SJSA1 (cell line): ENCODE measurements around the gene BST2. TPM values are rescaled to one million over a fixed set of nuclear protein-coding genes. Genes with fewer than 3 reads are reported as not detected.

Source experiments
- DNase-seq, 2 experiments: peaks; one replicate each; pipeline ENCODE4 v3.0.0-alpha.2; 2015 to 2020; ENCODE audit warnings: low spot score in 2 of 2, low read depth in 1 of 2
- H3K27ac ChIP-seq: fragments of 250-450 bp; sonication (Bioruptor Pico); 2 replicates; pipeline ENCODE4 v1.5.1; 2020; ENCODE audit warnings: mild to moderate bottlenecking, moderate library complexity
- H3K27me3 ChIP-seq: fragments of 250-450 bp; sonication (Bioruptor Pico); replicated peaks from 2 replicates; pipeline ENCODE4 v1.5.1; 2020; ENCODE audit warnings: mild to moderate bottlenecking, moderate library complexity
- H3K36me3 ChIP-seq: fragments of 250-450 bp; sonication (Bioruptor Pico); 2 replicates; pipeline ENCODE4 v1.5.1; 2020; ENCODE audit warnings: mild to moderate bottlenecking
- H3K4me1 ChIP-seq: fragments of 250-450 bp; sonication (Bioruptor Pico); replicated peaks from 2 replicates; pipeline ENCODE4 v1.6.1; 2021; ENCODE audit warnings: mild to moderate bottlenecking
- H3K4me3 ChIP-seq: fragments of 250-450 bp; sonication (Bioruptor Pico); 2 replicates; pipeline ENCODE4 v1.5.1; 2020; ENCODE audit warnings: mild to moderate bottlenecking
- H3K9me3 ChIP-seq: fragments of 250-450 bp; sonication (Bioruptor Pico); replicated peaks from 2 replicates; pipeline ENCODE4 v1.5.1; 2020; ENCODE audit warnings: mild to moderate bottlenecking
- total RNA-seq: library from RNA; depleted of rRNA; stranded (reverse); fragments of >200 nt; shearing (Covaris generic); gene quantifications from 2 replicates; pipeline ENCODE4 v1.2.3, GENCODE V29; 2014

BST2 gene
- total RNA-seq, 1 experiment from 2014 or later = 0.45 TPM

DNA sequence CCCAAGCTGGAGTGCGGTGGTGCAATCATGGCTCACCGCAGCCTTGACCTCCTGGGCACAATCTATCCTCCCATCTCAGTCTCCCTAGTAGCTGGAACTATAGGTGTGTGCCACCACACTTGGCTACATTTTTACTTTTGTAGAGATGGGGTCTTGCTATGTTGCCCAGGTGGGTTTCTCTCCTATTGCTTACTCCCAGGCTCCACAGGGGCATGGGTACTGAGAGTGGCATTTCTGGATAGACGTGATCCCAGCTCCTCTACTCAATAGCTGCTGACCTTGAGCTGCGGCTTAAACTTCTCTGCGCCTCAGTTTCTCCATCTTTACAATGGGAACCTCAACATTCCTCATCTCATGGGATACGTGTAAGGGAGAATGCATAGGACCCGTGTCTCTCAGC, 26.0 kb upstream of the BST2 start:
- no peaks in the 10 kb centered on the region for H3K9me3 ChIP-seq
- DNase-seq = no peak
- no peaks in the 10 kb centered on the region for H3K4me1 ChIP-seq
- no peak overlapping the region for H3K4me3 ChIP-seq
- H3K27me3 ChIP-seq = no peaks in the 10 kb centered on the region
- no peak overlapping the region for H3K27ac ChIP-seq
- H3K36me3 ChIP-seq = no peaks in the 10 kb centered on the region

- H3K4me1 ChIP-seq = no peaks in the 10 kb centered on the region
- no peak for DNase-seq
- H3K4me3 ChIP-seq = no peak overlapping the region
- H3K36me3 ChIP-seq = no peaks in the 10 kb centered on the region
- no peaks in the 10 kb centered on the region for H3K9me3 ChIP-seq
- no peaks in the 10 kb centered on the region for H3K27me3 ChIP-seq
- H3K27ac ChIP-seq = no peak overlapping the region
Measured at GRCh38 chr19:17429641-17430113, 24.2 kb upstream of the BST2 start.

DNA sequence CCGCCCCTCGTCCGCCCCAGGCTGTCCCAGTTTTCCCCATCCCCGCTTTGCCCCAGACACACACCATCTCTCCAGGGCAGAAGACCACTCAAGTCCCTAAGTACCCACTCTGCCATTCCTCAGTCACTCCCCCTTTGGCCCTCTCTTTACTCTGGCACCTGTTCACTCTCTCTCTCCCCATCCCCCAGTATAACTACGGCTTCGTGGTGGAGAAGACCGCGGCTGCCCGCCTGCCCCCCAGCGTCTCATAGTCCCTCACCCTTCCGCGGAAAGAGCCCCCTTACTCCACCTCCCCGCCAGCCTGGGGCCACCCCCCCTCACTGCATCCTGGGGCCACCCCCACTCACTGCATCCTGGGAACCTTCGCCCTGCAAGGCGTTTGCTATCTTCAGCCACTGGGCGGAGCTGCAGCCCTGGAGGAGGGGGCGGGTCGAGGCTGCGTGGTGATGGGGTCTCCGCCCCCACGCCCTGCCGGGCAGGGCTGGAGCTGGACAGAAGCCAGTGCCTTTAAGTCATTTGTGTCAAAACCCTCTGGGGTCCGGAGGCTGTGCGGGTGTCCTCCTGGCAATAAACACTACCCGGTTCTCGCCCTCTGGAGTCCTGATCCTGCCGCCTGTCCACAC, 19.4 kb upstream of the BST2 start:
- Histone ChIP-seq H3K4me3 (no peak overlapping the region), H3K4me1 (peaks cover 5% of the 10 kb centered on the region; the same call in 1 of the 2 replicates), H3K9me3 (no peaks in the 10 kb centered on the region), H3K27me3 (no peaks in the 10 kb centered on the region), H3K36me3 (peaks cover 7% of the 10 kb centered on the region; the same call in 1 of the 2 replicates), H3K27ac (no peak overlapping the region)
- no peak for DNase-seq

DNA sequence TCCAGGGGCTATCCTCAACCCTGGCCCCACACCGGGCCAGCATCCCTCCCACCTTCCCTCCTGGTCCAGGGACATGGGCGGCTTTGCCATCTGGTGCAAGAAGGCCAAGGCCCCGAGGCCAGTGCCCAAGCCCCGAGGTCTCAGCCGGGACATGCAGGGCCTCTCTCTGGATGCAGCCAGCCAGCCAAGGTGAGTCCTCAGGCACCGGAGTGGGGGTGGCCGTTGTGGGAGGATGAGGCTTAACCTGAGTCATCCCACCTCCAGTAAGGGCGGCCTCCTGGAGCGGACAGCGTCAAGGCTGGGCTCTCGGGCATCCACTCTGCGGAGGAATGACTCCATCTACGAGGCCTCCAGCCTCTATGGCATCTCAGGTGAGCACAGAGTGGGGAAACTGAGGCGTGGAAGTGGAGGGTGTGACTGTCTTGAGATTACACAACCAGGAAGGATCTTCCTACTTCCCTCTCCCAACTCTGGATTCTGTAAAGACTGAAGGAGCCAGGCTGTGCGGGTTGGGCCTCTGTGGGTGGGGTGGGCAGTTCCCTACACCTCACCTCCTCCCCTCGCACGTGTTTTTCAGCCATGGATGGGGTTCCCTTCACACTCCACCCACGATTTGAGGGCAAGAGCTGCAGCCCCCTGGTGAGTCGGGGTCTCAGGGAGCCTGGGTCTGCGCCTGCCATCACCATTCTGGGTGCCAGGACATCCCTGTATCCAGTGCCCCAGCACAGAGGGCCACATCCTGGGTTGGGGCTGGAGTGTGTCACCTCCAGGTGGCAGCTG, 18.2 kb upstream of the BST2 start:
- no peaks in the 10 kb centered on the region for H3K9me3 ChIP-seq
- peaks cover 11% of the 10 kb centered on the region for H3K4me1 ChIP-seq
- no peak overlapping the region for H3K4me3 ChIP-seq
- H3K27me3 ChIP-seq = no peaks in the 10 kb centered on the region
- no peak for DNase-seq
- H3K27ac ChIP-seq = no peak overlapping the region
- peaks cover 7% of the 10 kb centered on the region; the same call in 1 of the 2 replicates for H3K36me3 ChIP-seq

DNA sequence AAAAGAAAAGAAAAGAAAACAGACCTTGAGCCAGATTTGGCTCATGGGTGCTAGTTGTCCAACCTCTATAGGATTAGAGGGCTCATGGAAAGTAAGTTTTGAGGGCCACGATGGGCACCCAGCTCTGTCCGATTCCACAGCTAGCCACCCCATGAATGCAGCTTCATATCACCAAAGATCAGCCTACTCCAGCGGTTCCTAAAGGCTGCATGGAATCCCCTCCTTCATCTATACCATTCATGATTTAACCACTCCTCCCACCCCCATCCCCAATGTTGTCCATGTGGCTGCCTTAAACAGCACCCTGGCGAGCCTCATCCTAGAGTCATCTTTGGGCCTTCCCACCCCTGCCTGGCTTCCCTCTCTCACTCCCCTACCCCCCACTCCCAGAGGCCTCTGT, 16.5 kb upstream of the BST2 start:
- H3K9me3 ChIP-seq = no peaks in the 10 kb centered on the region
- no peak overlapping the region for H3K27ac ChIP-seq

GRCh38 chr19:17420475-17420924, 15.1 kb upstream of the BST2 start:
- Histone ChIP-seq H3K9me3 (no peaks in the 10 kb centered on the region), H3K36me3 (peaks cover 7% of the 10 kb centered on the region; the same call in 1 of the 2 replicates), H3K4me3 (peak overlapping the region; percentile 59), H3K27me3 (no peaks in the 10 kb centered on the region), H3K4me1 (peaks cover 11% of the 10 kb centered on the region), H3K27ac (no peak overlapping the region)
- peak; percentile 45 to 59 for DNase-seq

More for the DNA sequence above, 16.5 kb upstream of the BST2 start:
- H3K4me3 ChIP-seq = no peak overlapping the region
- peaks cover 7% of the 10 kb centered on the region; the same call in 1 of the 2 replicates for H3K36me3 ChIP-seq
- peaks cover 11% of the 10 kb centered on the region for H3K4me1 ChIP-seq
- no peaks in the 10 kb centered on the region for H3K27me3 ChIP-seq
- DNase-seq = no peak

- peak; percentile 98 for DNase-seq
- Histone ChIP-seq H3K36me3 (peaks cover 7% of the 10 kb centered on the region; the same call in 1 of the 2 replicates), H3K27ac (peak within 1 kb of the TSS; percentile 32), H3K9me3 (no peaks in the 10 kb centered on the region), H3K27me3 (no peaks in the 10 kb centered on the region), H3K4me1 (peaks cover 11% of the 10 kb centered on the region), H3K4me3 (peak within 1 kb of the TSS; percentile 59)
Measured at GRCh38 chr19:17419621-17420474, 14.4 kb upstream of the BST2 start, which contains the start of gene MVB12A. MVB12A (plus strand) TSS chr19:17420047; CDS start chr19:17420136, 89 bp downstream.

GRCh38 chr19:17419154-17419620, 13.8 kb upstream of the BST2 start:
- H3K27me3 ChIP-seq = no peaks in the 10 kb centered on the region
- peaks cover 11% of the 10 kb centered on the region for H3K4me1 ChIP-seq
- peak overlapping the region; percentile 32 for H3K27ac ChIP-seq
- no peaks in the 10 kb centered on the region for H3K9me3 ChIP-seq
- H3K4me3 ChIP-seq = peak overlapping the region; percentile 59
- H3K36me3 ChIP-seq = peaks cover 7% of the 10 kb centered on the region; the same call in 1 of the 2 replicates
- DNase-seq = no peak

DNA sequence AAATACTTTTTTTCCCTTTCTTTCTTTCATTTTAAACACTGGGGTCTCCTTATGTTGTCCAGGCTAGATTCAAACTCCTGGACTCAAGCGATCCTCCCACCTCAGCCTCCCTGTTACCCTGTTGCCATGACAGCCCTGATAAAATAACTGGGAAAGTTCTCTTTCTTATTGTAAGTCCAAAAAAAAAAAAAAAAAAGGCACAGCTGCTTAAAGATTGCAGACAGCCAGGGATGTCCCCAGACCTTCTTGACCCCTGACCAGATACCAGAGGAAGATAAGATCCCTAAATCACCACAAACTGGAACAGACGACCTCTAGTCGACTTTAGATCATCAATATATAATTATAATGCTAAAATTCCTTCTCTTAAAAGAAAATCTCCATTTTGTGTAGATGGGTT, 13.3 kb upstream of the BST2 start:
- Histone ChIP-seq H3K4me1 (peaks cover 11% of the 10 kb centered on the region), H3K9me3 (no peaks in the 10 kb centered on the region), H3K36me3 (peaks cover 5% of the 10 kb centered on the region; the same call in 1 of the 2 replicates), H3K4me3 (no peak overlapping the region), H3K27ac (no peak overlapping the region), H3K27me3 (no peaks in the 10 kb centered on the region)
- DNase-seq = no peak

GRCh38 chr19:17415121-17415520, 9.7 kb upstream of the BST2 start:
- no peak overlapping the region for H3K4me3 ChIP-seq
- no peak overlapping the region for H3K27ac ChIP-seq
- no peak for DNase-seq
- H3K9me3 ChIP-seq = no peaks in the 10 kb centered on the region
- H3K27me3 ChIP-seq = no peaks in the 10 kb centered on the region
- H3K4me1 ChIP-seq = peaks cover 19% of the 10 kb centered on the region
- H3K36me3 ChIP-seq = no peaks in the 10 kb centered on the region

DNA sequence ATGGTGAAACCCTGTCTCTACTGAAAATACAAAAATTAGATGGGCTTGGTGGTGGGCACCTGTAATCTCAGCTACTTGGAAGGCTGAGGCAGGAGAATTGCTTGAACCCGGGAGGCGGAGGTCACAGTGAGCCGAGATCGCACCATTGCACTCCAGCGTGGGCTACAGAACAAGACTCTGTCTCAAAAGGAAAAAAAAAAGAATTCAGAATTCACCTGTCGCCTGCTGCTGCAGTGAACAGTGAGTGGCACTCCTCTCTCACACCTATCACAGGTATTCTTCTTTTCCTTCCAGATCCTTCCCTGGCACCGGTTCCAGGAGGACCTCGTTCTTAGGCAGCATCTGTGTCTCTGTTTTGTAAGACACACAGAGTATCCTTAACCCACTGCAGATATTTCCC, 8.7 kb upstream of the BST2 start:
- DNase-seq = no peak
- Histone ChIP-seq H3K27me3 (no peaks in the 10 kb centered on the region), H3K9me3 (no peaks in the 10 kb centered on the region)

GRCh38 chr19:17411801-17412200, 6.4 kb upstream of the BST2 start:
- Histone ChIP-seq H3K4me1 (peaks cover 16% of the 10 kb centered on the region), H3K9me3 (no peaks in the 10 kb centered on the region), H3K36me3 (no peaks in the 10 kb centered on the region), H3K27me3 (no peaks in the 10 kb centered on the region), H3K4me3 (no peak overlapping the region), H3K27ac (no peak overlapping the region)
- DNase-seq = no peak

More for the DNA sequence above, 8.7 kb upstream of the BST2 start:
- Histone ChIP-seq H3K27ac (no peak overlapping the region), H3K36me3 (no peaks in the 10 kb centered on the region), H3K4me3 (no peak overlapping the region), H3K4me1 (peaks cover 15% of the 10 kb centered on the region)

DNA sequence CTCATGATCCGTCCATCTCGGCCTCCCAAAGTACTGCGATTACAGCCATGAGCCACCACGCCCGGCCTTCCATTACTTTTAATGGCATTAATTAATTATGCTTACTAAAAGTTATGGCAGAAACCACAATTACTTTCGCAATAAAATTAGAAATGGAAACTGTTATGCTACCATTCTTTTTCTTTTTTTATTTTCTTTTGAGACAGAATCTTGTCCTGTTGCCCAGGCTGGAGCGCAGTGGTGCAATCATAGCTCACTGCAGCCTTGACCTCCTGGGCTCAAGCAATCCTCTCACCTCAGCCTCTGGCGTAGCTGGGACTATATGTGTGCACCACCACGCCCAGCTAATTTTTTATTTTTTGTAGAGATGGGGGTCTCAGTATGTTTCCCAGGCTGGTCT, 4.6 kb upstream of the BST2 start:
- peaks cover 28% of the 10 kb centered on the region for H3K4me1 ChIP-seq

More for the DNA sequence above, 4.6 kb upstream of the BST2 start:
- Histone ChIP-seq H3K9me3 (no peaks in the 10 kb centered on the region), H3K4me3 (no peak overlapping the region), H3K36me3 (no peaks in the 10 kb centered on the region), H3K27me3 (no peaks in the 10 kb centered on the region), H3K27ac (no peak overlapping the region)
- no peak for DNase-seq
